Neural progenitor cell (in vitro differentiated cells): ENCODE data around the gene ZBP1. TPM values are rescaled to one million over a fixed set of nuclear protein-coding genes. Genes with fewer than 3 reads are reported as not detected.
"Not testable (repeated sequence)": the region's sequence is repeated elsewhere in the genome, so short reads cannot be mapped to it uniquely, and the experiment has no call there.

ENCODE experiments used
- DNase-seq: peaks from one replicate; pipeline ENCODE4 v3.0.0-alpha.2; 2016; ENCODE audit warnings: low spot score
- H2AFZ ChIP-seq: fragments of 200-600 bp; sonication (generic); replicated peaks from 2 replicates; pipeline ENCODE4 v1.6.1; 2016; ENCODE audit warnings: antibody characterized with exemption
- H3F3A ChIP-seq: fragments of 200-600 bp; sonication (generic); 2 replicates; pipeline ENCODE4 v1.6.1; 2016; ENCODE audit warnings: antibody characterized with exemption, low read depth
- H3K27ac ChIP-seq: fragments of 200-600 bp; sonication (generic); 2 replicates; pipeline ENCODE4 v1.5.1; 2016; ENCODE audit warnings: mild to moderate bottlenecking
- H3K27me3 ChIP-seq: fragments of 200-600 bp; sonication (generic); 2 replicates; pipeline ENCODE4 v1.6.1; 2016; ENCODE audit warnings: mild to moderate bottlenecking, moderate library complexity
- H3K36me3 ChIP-seq: fragments of 200-600 bp; sonication (generic); 2 replicates; pipeline ENCODE4 v1.5.1; 2016
- H3K4me1 ChIP-seq: fragments of 200-600 bp; sonication (generic); 2 replicates; pipeline ENCODE4 v1.6.1; 2016; ENCODE audit warnings: mixed run types
- H3K4me2 ChIP-seq: fragments of 200-600 bp; sonication (generic); 2 replicates; pipeline ENCODE4 v1.6.1; 2016
- H3K4me3 ChIP-seq: fragments of 200-600 bp; sonication (generic); 2 replicates; pipeline ENCODE4 v1.5.1; 2016
- H3K79me2 ChIP-seq: fragments of 200-600 bp; sonication (generic); 2 replicates; pipeline ENCODE4 v1.6.1; 2016; ENCODE audit warnings: low read depth
- H3K9ac ChIP-seq: fragments of 200-600 bp; sonication (generic); 2 replicates; pipeline ENCODE4 v1.6.1; 2016
- H3K9me3 ChIP-seq: fragments of 200-600 bp; sonication (generic); 2 replicates; pipeline ENCODE4 v1.5.1; 2016; ENCODE audit warnings: low read depth
- H4K20me1 ChIP-seq: fragments of 200-600 bp; sonication (generic); 2 replicates; pipeline ENCODE4 v1.6.1; 2016; ENCODE audit warnings: low read depth
- H3K27ac Mint-ChIP-seq: 3 replicates; pipeline ENCODE4 v1.8.0; 2021; ENCODE audit warnings: mixed read lengths
- H3K27me3 Mint-ChIP-seq: 2 replicates; pipeline ENCODE4 v1.8.0; 2022; ENCODE audit warnings: low read depth, mild to moderate bottlenecking, inconsistent platforms, moderate library complexity, mixed read lengths; ENCODE audit not compliant: insufficient read depth
- H3K36me3 Mint-ChIP-seq: 3 replicates; pipeline ENCODE4 v1.8.0; 2021; ENCODE audit warnings: mixed read lengths
- H3K4me1 Mint-ChIP-seq: 3 replicates; pipeline ENCODE4 v1.8.0; 2021; ENCODE audit warnings: mixed read lengths
- H3K4me3 Mint-ChIP-seq: 3 replicates; pipeline ENCODE4 v1.8.0; 2021; ENCODE audit warnings: mild to moderate bottlenecking, moderate library complexity, mixed read lengths
- H3K9me3 Mint-ChIP-seq: 3 replicates; pipeline ENCODE4 v1.8.0; 2020; ENCODE audit warnings: mixed read lengths
- CTCF ChIP-seq: fragments of 200-600 bp; sonication (generic); IDR thresholded peaks from 2 replicates; pipeline ENCODE4 v1.5.1; 2017; ENCODE audit warnings: antibody characterized with exemption, mild to moderate bottlenecking
- EZH2 ChIP-seq: fragments of 200-600 bp; sonication (generic); IDR thresholded peaks from 2 replicates; pipeline ENCODE4 v1.6.1; 2017; ENCODE audit warnings: antibody characterized with exemption, mild to moderate bottlenecking, moderate library complexity
- EZH2phosphoT487 ChIP-seq: fragments of 200-600 bp; sonication (generic); IDR thresholded peaks from 2 replicates; pipeline ENCODE4 v1.6.1; 2017; ENCODE audit warnings: antibody characterized with exemption
- total RNA-seq: library from RNA; depleted of rRNA; stranded (reverse); fragments of >200 nt; gene quantifications from 2 replicates; pipeline ENCODE4 v1.2.3, GENCODE V29; 2015; ENCODE audit warnings: low replicate concordance

Gene ZBP1
- total RNA-seq, 1 donor from 2014 or later: not detected

DNA sequence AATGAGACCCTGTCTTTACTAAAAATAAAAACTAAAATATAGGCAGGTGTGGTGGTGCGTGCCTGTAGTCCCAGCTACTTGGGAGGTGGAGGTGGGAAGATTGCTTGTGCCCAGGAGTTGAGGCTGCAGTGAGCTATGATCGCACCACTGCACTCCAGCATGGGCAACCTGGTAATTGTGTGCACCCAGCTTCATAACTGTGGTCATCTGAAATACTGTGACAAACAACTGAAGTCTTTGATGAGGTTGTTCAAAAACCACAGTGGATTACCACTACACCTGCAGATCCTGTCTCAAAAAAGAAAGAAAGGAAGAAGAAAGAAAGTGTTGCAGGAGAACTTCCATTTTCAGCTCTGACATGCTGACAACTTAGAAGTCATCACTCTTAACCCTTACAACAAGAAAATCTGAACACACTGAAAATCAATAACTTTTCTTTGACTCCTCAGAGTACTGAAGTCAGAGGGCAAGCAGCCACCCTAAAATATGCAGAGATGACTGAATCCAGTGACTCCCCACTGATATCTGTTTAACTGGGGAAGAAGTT is 13.8 kb upstream of the ZBP1 start:
- Histone ChIP-seq H3K9me3 (no peaks in the 10 kb centered on the region), H3K79me2 (no peaks in the 10 kb centered on the region), H3K4me1 (no peaks in the 10 kb centered on the region), H3K27ac (no peak overlapping the region), H3K27me3 (no peaks in the 10 kb centered on the region), H2AFZ (no peak overlapping the region), H3K9ac (no peak overlapping the region), H3K36me3 (no peaks in the 10 kb centered on the region), H3F3A (no peaks in the 10 kb centered on the region), H3K4me2 (no peak overlapping the region), H3K4me3 (no peak overlapping the region), H4K20me1 (no peaks in the 10 kb centered on the region)
- Mint-ChIP-seq H3K27ac (no peak overlapping the region), H3K4me1 (no peaks in the 10 kb centered on the region), H3K4me3 (no peak overlapping the region), H3K27me3 (peaks cover 3% of the 10 kb centered on the region), H3K9me3 (peaks cover 17% of the 10 kb centered on the region), H3K36me3 (no peaks in the 10 kb centered on the region)
- no peak for DNase-seq
- TF ChIP-seq CTCF: no peak
- no peak for TF ChIP-seq EZH2
- no peak for TF ChIP-seq EZH2phosphoT487

- H3K9me3 ChIP-seq: no peaks in the 10 kb centered on the region
- H3K4me2 ChIP-seq: no peak overlapping the region
- peaks cover 3% of the 10 kb centered on the region for H3K27me3 Mint-ChIP-seq
- no peak overlapping the region for H2AFZ ChIP-seq
- H3K27ac ChIP-seq: no peak overlapping the region
- no peak overlapping the region for H3K4me3 ChIP-seq
- H3K9ac ChIP-seq: no peak overlapping the region
- no peaks in the 10 kb centered on the region for H3K79me2 ChIP-seq
- no peaks in the 10 kb centered on the region for H4K20me1 ChIP-seq
- no peaks in the 10 kb centered on the region for H3F3A ChIP-seq
- H3K4me3 Mint-ChIP-seq: no peak overlapping the region
- H3K9me3 Mint-ChIP-seq: peaks cover 17% of the 10 kb centered on the region
- H3K27ac Mint-ChIP-seq: no peak overlapping the region
- H3K36me3 ChIP-seq: no peaks in the 10 kb centered on the region
- H3K4me1 Mint-ChIP-seq: peaks cover 7% of the 10 kb centered on the region
- DNase-seq: no peak
- H3K4me1 ChIP-seq: no peaks in the 10 kb centered on the region
- no peaks in the 10 kb centered on the region for H3K36me3 Mint-ChIP-seq
- H3K27me3 ChIP-seq: no peaks in the 10 kb centered on the region
- TF ChIP-seq CTCF: no peak
- no peak for TF ChIP-seq EZH2
- TF ChIP-seq EZH2phosphoT487: no peak
These were observed 12.1 kb upstream of the ZBP1 start for GRCh38 chr20:57632286-57632685.

DNA sequence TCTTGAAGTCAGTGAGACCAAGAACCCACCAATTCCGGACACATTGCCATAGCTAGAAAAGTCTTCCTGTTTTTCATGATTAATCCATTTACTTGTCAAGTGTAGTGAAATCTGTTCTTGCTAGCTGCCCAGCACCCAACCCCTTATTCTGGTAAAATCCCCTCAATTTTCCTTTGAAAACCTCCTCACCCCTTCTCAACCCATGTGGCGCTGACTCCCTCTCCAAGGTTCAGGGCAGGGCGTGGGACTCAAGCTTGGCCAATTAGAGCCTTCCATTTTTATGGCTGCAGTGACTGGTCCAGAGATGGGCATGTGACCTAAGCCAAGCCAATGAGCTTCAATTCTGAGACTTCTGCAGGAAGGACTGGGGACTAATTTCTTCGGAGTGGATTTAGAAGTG is 9.8 kb upstream of the ZBP1 start:
- H3K9me3 ChIP-seq: no peaks in the 10 kb centered on the region
- H3K4me1 Mint-ChIP-seq: peaks cover 7% of the 10 kb centered on the region
- no peak overlapping the region for H3K4me2 ChIP-seq
- peaks cover 4% of the 10 kb centered on the region for H3K27me3 Mint-ChIP-seq
- no peak overlapping the region for H3K9ac ChIP-seq
- no peaks in the 10 kb centered on the region for H3K4me1 ChIP-seq
- no peak overlapping the region for H3K4me3 ChIP-seq
- H3K9me3 Mint-ChIP-seq: peaks cover 14% of the 10 kb centered on the region
- no peaks in the 10 kb centered on the region for H3K36me3 ChIP-seq
- no peaks in the 10 kb centered on the region for H3K27me3 ChIP-seq
- TF ChIP-seq EZH2phosphoT487 (no peak), CTCF (no peak), EZH2 (no peak)
- no peak overlapping the region for H3K27ac ChIP-seq
- no peaks in the 10 kb centered on the region for H4K20me1 ChIP-seq
- H3F3A ChIP-seq: no peaks in the 10 kb centered on the region
- DNase-seq: no peak
- H3K27ac Mint-ChIP-seq: no peak overlapping the region
- H2AFZ ChIP-seq: no peak overlapping the region
- H3K36me3 Mint-ChIP-seq: no peaks in the 10 kb centered on the region
- no peak overlapping the region for H3K4me3 Mint-ChIP-seq
- no peaks in the 10 kb centered on the region for H3K79me2 ChIP-seq

- DNase-seq, H3K36me3 Mint-ChIP-seq, H3K4me3 Mint-ChIP-seq, H3K4me3 ChIP-seq, H3K27me3 ChIP-seq, H3K9me3 ChIP-seq, H3K36me3 ChIP-seq, H3K27ac Mint-ChIP-seq, H3F3A ChIP-seq, H3K79me2 ChIP-seq, H3K27me3 Mint-ChIP-seq, H3K4me1 ChIP-seq, H2AFZ ChIP-seq, H3K9ac ChIP-seq, H3K4me2 ChIP-seq, H4K20me1 ChIP-seq, H3K27ac ChIP-seq, H3K4me1 Mint-ChIP-seq: not testable (repeated sequence)
- H3K9me3 Mint-ChIP-seq: peaks cover 15% of the 10 kb centered on the region
These were observed 9.3 kb upstream of the ZBP1 start for GRCh38 chr20:57629491-57629901.

- H3K27ac ChIP-seq, H3K9ac ChIP-seq, H3K36me3 Mint-ChIP-seq, DNase-seq, H3K4me1 Mint-ChIP-seq, H2AFZ ChIP-seq, H3K4me3 ChIP-seq, H4K20me1 ChIP-seq, H3K27ac Mint-ChIP-seq, H3K9me3 ChIP-seq, H3K36me3 ChIP-seq, H3K4me3 Mint-ChIP-seq, H3K27me3 Mint-ChIP-seq, H3K79me2 ChIP-seq, H3K27me3 ChIP-seq, H3K4me1 ChIP-seq, H3F3A ChIP-seq, H3K4me2 ChIP-seq: not testable (repeated sequence)
- H3K9me3 Mint-ChIP-seq: peaks cover 19% of the 10 kb centered on the region
These were observed 8.7 kb upstream of the ZBP1 start for GRCh38 chr20:57628962-57629308.
